ENCODE measurements around the gene SEC61G.

The SEC61G gene

GRCh38 chr7:54764861-54765260, 5.8 kb upstream of the SEC61G start:
- DNase-seq (ENCODE audit: low read depth in 2 of 2), result no peak

DNA sequence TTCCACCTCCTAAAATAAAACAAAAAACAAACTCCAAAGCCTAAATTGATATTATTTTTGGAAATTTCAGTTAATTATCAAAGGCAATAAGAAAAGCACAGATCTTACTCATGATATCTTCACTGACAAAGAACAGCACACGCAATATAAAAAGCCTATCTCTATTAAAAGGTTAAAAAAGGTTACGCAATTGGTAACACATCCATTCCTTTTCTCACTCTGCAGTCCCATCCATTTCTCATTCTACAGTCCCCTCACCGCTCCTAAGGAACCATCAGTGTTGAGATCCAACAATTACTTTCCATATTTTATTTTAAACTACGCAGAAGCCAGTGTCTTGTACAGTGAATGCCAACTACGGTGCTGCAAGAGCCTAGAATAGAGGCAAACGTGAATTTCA, 1.3 kb downstream of the SEC61G start:
- DNase-seq (ENCODE audit: low read depth in 2 of 2), result no peak

- DNase-seq (ENCODE audit: low read depth in 2 of 2), result no peak
These were observed 9.8 kb downstream of the SEC61G start for GRCh38 chr7:54749200-54749599.

GRCh38 chr7:54747234-54747633, 11.8 kb downstream of the SEC61G start:
- DNase-seq (ENCODE audit: low read depth in 2 of 2), result no peak

DNA sequence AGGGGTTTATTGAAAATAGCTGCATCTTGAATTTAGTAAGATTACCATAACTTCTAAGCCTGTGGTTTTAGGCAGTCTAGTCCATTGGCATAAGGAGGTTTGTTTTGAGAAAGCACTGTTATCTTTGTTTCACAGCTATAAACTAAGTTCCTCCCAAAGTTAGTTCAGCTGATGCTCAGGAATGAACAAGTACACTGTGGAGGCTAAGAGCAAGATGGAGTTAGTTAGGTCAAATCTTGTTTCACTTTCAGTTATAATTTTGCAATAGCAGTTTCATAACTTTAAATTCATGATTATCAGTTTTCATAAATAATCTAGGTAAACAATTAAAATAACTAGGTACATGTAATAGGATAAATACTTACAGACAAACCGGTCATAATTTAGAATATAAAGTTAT, 15.4 kb downstream of the SEC61G start:
- no peak for DNase-seq (ENCODE audit: low read depth in 2 of 2)

- no peak for DNase-seq (ENCODE audit: low read depth in 2 of 2)
These were observed 20.3 kb downstream of the SEC61G start for GRCh38 chr7:54738737-54739136.

- DNase-seq (ENCODE audit: low read depth in 2 of 2), result no peak
These were observed 29.9 kb downstream of the SEC61G start for GRCh38 chr7:54729107-54729506.

- DNase-seq (ENCODE audit: low read depth in 2 of 2), result no peak
These were observed 30.6 kb downstream of the SEC61G start for GRCh38 chr7:54728411-54728810.

DNA sequence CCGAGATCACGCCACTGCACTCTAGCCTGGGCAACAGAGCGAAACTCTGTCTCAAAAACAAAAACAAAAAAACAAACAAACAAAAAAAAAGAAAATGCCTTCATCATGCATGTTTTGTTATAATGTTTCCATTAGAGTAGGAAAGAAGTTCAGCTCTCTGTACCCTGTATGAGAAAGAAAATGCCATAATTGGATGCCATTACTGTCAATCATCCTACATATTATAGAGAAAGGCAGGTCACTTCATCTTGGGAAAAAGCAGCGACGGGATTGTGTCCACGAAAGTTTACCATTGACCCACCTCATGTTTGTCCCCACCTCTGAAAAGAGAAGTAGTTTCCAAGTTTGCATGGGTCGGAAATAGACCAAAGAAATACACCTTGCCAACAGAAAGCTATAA, 33.8 kb downstream of the SEC61G start:
- no peak for DNase-seq (ENCODE audit: low read depth in 2 of 2)

GRCh38 chr7:54722502-54722901, 36.5 kb downstream of the SEC61G start:
- DNase-seq (ENCODE audit: low read depth in 2 of 2), result no peak

GRCh38 chr7:54722026-54722425, 37.0 kb downstream of the SEC61G start:
- DNase-seq (ENCODE audit: low read depth in 2 of 2), result no peak

DNA sequence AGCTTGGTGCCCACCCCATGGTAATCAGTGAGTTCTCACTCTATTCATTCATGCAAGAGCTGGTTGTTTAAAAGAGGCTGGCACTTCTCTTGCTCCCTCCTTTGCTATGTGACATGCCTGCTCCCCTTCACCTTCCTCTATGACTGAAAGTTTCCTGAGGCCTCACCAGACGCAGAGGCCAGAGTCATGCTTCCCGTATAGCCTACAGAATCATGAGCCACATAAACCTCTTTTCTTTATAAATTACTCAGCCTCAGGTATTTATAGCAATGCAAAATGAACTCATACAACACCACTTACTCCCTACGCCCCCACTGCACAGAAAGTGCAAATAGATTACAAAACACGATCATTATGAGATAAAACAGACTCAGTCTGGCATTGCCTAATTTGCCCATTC, 39.0 kb downstream of the SEC61G start:
- DNase-seq (ENCODE audit: low read depth in 2 of 2), result no peak

DNA sequence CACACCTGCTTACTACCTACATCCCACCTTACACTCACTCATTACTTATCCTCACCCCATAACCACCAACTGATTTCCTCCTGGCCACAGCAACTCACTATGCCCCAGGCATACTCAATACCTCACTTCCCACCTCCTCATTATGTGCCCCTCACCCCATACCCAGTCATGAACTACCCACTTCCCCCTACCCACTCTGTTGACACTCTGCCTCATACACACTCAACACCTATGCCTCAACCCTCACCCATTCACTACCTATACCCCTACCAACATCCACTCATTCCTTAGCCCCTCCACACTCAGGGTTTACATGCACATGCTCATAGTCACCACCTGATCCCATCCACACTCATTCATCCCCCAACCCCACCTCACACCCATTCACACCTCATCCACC, 39.6 kb downstream of the SEC61G start:
- no peak for DNase-seq (ENCODE audit: low read depth in 2 of 2)

DNA sequence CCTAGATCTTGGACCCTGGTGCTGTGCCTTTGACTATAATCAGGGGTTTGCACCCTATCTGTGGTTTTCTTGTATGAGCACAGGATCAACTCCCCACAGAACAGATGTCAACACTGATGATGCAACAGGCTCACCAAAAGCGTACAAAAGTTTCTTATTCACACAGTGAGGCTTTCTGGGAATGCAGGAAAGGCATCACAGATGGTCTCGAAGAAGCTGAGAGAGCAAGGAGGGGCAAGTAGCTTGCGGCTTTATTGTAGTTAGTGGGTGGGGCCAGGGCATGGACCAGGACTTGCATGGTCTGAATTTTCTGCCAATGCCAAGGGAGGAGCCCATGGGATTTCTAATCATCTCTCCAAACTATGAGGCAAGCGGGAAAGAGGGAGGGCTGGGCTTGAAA, 46.2 kb downstream of the SEC61G start:
- DNase-seq (ENCODE audit: low read depth in 2 of 2), result no peak

GRCh38 chr7:54711900-54712595, 47.0 kb downstream of the SEC61G start:
- DNase-seq (ENCODE audit: low read depth in 2 of 2), result no peak

- DNase-seq (ENCODE audit: low read depth in 2 of 2), result no peak
These were observed 49.7 kb downstream of the SEC61G start for GRCh38 chr7:54709283-54709682.

DNA sequence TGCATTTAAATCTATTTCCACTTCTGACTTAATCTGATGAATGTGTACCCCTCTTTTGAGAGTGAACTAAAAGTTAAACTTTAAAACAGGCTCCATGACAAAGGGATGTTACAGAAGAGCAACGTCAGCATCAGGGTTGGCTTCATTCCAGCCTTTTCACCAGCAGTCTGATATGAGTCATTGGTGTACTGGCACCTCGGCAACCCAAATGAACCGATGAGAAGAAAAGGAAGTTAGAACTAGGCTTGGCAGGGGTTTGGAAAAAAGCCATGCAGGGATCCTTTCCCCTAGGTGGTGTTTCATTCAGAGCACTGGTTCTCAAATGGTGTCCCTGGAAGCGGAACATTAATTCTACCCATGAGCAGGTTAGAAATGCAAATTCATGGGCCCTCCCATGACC, 53.6 kb downstream of the SEC61G start:
- DNase-seq (ENCODE audit: low read depth in 2 of 2), result no peak

- no peak for DNase-seq (ENCODE audit: low read depth in 2 of 2)
These were observed 54.2 kb downstream of the SEC61G start for GRCh38 chr7:54704851-54705250.

All from stimulated activated CD8-positive, alpha-beta memory T cell treated with anti-CD3 and anti-CD28 coated beads, Interleukin-15, amount 100 ng/mL, for 4 hours (primary cell).